Body of pancreas (tissue), 4 donors: ENCODE results near the gene KCNAB3. TPM values are rescaled to one million over a fixed set of nuclear protein-coding genes. Genes with fewer than 3 reads are reported as not detected.
A peak's percentile ranks its signal among the peaks of the same experiment; 100 is the strongest.

Source experiments
- ATAC-seq: fragments of 150-250 bp; one replicate; pipeline ENCODE4 v1.9.1; 2016
- DNase-seq, 4 donors: peaks; one replicate each; pipeline ENCODE4 v3.0.0-alpha.2; 2019
- H3K27ac ChIP-seq, 4 donors: fragments of 200-600 bp; sonication (generic); 1 replicate in 3 of 4; 2 replicates in 1 of 4; pipeline versions ENCODE4 v1.5.1 to v1.6.1; 2016 to 2019; ENCODE audit warnings: mild to moderate bottlenecking in 1 of 4, mixed read lengths in 1 of 4, moderate library complexity in 1 of 4
- H3K27me3 ChIP-seq, 2 donors: fragments of 200-600 bp; sonication (generic); one replicate each; pipeline ENCODE4 v1.6.0; 2016; ENCODE audit warnings: mild to moderate bottlenecking in 1 of 2
- H3K36me3 ChIP-seq, 2 donors: fragments of 200-600 bp; sonication (generic); replicated peaks in 1 of 2; 2 replicates each; pipeline ENCODE4 v1.5.1; 2016; ENCODE audit warnings: low read depth in 2 of 2; ENCODE audit not compliant: insufficient read depth in 1 of 2
- H3K4me1 ChIP-seq: fragments of 200-600 bp; sonication (generic); one replicate; pipeline ENCODE4 v1.6.0; 2016
- H3K4me3 ChIP-seq, 2 donors: fragments of 200-600 bp; sonication (generic); 1 replicate in 1 of 2; 2 replicates in 1 of 2; pipeline ENCODE4 v1.5.1; 2016 to 2019
- H3K9me3 ChIP-seq, 3 donors: fragments of 200-600 bp; sonication (generic); 1 replicate in 2 of 3; 2 replicates in 1 of 3; pipeline ENCODE4 v1.5.1; 2016
- CTCF ChIP-seq, 7 experiments: fragments of 450-650 bp in 4 of 7; fragments of 200-600 bp in 3 of 7; sonication (generic) in 3 of 7; IDR thresholded peaks; one replicate each; pipeline ENCODE4 v1.5.1; 2016 to 2019; ENCODE audit warnings: antibody characterized with exemption in 7 of 7
- POLR2A ChIP-seq, 3 donors: fragments of 450-650 bp; IDR thresholded peaks; one replicate each; pipeline ENCODE4 v1.6.1; 2016; ENCODE audit warnings: antibody characterized with exemption in 3 of 3, mild to moderate bottlenecking in 2 of 3
- WGBS, 2 donors: methylation state at CpG; one replicate each; pipeline ENCODE4 v1.1.5; 2017; 5-methylcytosine and 5-hydroxymethylcytosine counted together
- intact Hi-C: fragments of 100-400 bp; cut with DNase I; formaldehyde crosslinking; loops from one replicate; pipeline ENCODE4 v1.15.1; 2023
- total RNA-seq, 2 donors: library from RNA; depleted of rRNA; stranded (reverse); fragments of >200 nt; gene quantifications; one replicate each; pipeline ENCODE4 v1.1.0, GENCODE V29; 2016

The KCNAB3 gene
- 1 to 10 TPM; 1.3 to 1.6 TPM for total RNA-seq

DNA sequence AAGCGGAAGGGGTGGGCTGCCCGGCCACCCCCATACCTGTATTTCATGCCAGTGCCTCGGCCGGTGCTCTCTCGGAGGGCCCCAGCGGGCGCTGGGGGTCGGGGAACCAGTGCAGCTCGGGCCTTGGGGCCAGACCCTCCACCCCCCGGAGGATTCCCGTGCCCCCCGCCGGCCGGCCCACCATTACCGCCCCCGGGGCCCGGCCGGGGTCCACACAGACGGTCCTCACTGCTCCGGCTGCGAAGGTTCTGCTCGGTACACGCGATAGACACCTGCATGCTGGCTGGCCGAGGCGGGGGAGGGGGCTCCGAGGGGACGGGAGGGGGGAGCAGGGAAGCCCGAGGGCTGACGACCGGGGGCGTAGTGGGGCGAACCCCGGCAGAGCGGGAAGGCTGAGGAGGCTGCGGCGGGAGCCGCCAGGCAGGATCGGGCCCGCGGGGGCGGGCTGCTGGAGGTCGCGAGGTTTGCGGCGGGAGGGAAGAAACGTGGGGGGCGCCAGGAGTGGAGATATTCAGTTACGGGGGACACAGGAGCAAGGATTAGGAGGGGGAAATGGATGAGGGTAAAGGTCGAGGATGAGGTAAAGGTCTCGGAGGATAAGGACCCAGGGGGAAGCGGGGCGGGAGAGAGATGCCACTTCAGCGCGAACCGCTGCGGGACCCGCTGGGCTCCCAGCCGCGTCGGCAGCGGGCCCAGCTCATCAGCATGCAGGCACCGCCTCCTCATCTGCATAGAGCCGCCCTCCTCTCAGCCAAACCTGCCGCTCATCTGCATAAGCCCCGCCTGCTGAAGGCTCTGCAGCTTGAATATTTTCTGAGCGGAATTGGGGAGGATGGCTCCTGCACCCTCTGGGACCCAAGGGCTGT, at the start of gene KCNAB3:
Gene KCNAB3, minus strand, starts transcription at position 699 of the 866 bp plus-strand sequence. Its CDS starts 421 bp downstream, at position 278.
- intact Hi-C loops: loop anchor here (5.0 kb wide), 1 partner anchor 58 kb away; no protein-coding TSS in a partner anchor
- H3K9me3 ChIP-seq: no peaks in the 10 kb centered on the region
- peaks cover 24% of the 10 kb centered on the region for H3K4me1 ChIP-seq
- 72 to 87% methylated on average over 43 to 56 of the region's 67 CpGs for WGBS, 2 donors
- no peaks in the 10 kb centered on the region for H3K27me3 ChIP-seq
- DNase-seq (peak in 3 of 4 donors; percentile 19 to 30 (median 26)), ATAC-seq (no peak)
- no peaks in the 10 kb centered on the region for H3K36me3 ChIP-seq
- no peak within 1 kb of the TSS for H3K27ac ChIP-seq
- TF ChIP-seq POLR2A (IDR thresholded peaks at IDR 0.05): no peak
- TF ChIP-seq CTCF (IDR thresholded peaks at IDR 0.05): no peak
- no peak within 1 kb of the TSS for H3K4me3 ChIP-seq

GRCh38 chr17:7977805-7978204, 48.1 kb upstream of the KCNAB3 start:
- Histone ChIP-seq H3K27ac (no peak overlapping the region), H3K9me3 (peaks cover 0 to 12% (median 0%) of the 10 kb centered on the region in 3 donors), H3K4me1 (no peaks in the 10 kb centered on the region), H3K36me3 (no peaks in the 10 kb centered on the region), H3K4me3 (no peak overlapping the region), H3K27me3 (no peaks in the 10 kb centered on the region)
- ATAC-seq: no peak
- no peak for DNase-seq
- intact Hi-C loops: no loop called here
- WGBS, 2 donors: 71 to 77% methylated on average over 5 of the region's 5 CpGs
- TF ChIP-seq POLR2A (IDR thresholded peaks at IDR 0.05) (no peak), CTCF (IDR thresholded peaks at IDR 0.05) (no peak)

DNA sequence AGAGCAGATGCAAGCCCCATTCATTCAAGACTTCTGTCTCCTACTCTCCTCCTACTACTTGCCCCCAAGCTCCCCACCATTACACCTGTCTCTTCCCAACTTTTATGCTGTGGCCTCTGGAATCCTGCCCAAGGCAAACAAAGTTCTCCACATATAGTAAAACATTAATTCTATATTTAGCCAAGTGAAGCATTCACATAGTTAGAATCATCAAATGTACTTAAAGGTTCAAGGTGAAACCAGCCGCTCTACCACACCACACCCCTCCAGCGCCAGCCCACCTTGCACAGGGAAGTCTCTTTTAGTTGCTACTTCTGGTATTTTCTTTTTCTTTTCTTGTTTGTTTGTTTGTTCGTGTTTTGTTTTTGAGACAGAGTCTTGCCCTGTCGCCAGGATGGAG, 47.4 kb upstream of the KCNAB3 start:
- Histone ChIP-seq H3K36me3 (no peaks in the 10 kb centered on the region), H3K4me1 (no peaks in the 10 kb centered on the region), H3K4me3 (no peak overlapping the region), H3K27ac (no peak overlapping the region), H3K9me3 (peaks cover 0 to 12% (median 0%) of the 10 kb centered on the region in 3 donors), H3K27me3 (no peaks in the 10 kb centered on the region)
- intact Hi-C loops: no loop called here
- DNase-seq: no peak
- ATAC-seq: no peak
- no peak for TF ChIP-seq CTCF (IDR thresholded peaks at IDR 0.05)
- 36 to 43% methylated on average over 4 of the region's 4 CpGs for WGBS, 2 donors

GRCh38 chr17:7974638-7975131, 45.0 kb upstream of the KCNAB3 start:
- intact Hi-C loops: no loop called here
- Histone ChIP-seq H3K36me3 (no peaks in the 10 kb centered on the region), H3K27ac (no peak overlapping the region), H3K4me1 (no peaks in the 10 kb centered on the region), H3K4me3 (no peak overlapping the region), H3K27me3 (no peaks in the 10 kb centered on the region), H3K9me3 (peaks cover 0 to 12% (median 0%) of the 10 kb centered on the region in 3 donors)
- no peak for TF ChIP-seq POLR2A (IDR thresholded peaks at IDR 0.05)
- no peak for TF ChIP-seq CTCF (IDR thresholded peaks at IDR 0.05)
- DNase-seq (no peak), ATAC-seq (no peak)
